Fibroblast of the aortic adventitia (primary cell): ENCODE measurements around the gene WNT5A. TPM values are rescaled to one million over a fixed set of nuclear protein-coding genes. Genes with fewer than 3 reads are reported as not detected.

Experiments used
- DNase-seq: peaks from one replicate; pipeline ENCODE4 v3.0.0-alpha.2; 2010; ENCODE audit warnings: low read depth
- H3K4me3 ChIP-seq: 2 replicates; pipeline ENCODE4 v1.5.1; 2011; ENCODE audit warnings: low read depth, mild to moderate bottlenecking, control low read depth, low read length, moderate library complexity
- CTCF ChIP-seq: IDR thresholded peaks from 2 replicates; pipeline ENCODE4 v1.5.1; 2011; ENCODE audit warnings: mild to moderate bottlenecking, low read length, control low read depth, inconsistent platforms; ENCODE audit not compliant: insufficient read depth
- total RNA-seq: library from RNA; depleted of rRNA; stranded (reverse); fragments of >200 nt; gene quantifications from 2 replicates; pipeline ENCODE4 v1.2.3, GENCODE V29; 2012; ENCODE audit warnings: low replicate concordance

WNT5A gene
- total RNA-seq, 1 donor, result 42.4 TPM

- TF ChIP-seq CTCF, result no peak
- DNase-seq, result no peak
- no peak overlapping the region for H3K4me3 ChIP-seq
These were observed 10.1 kb upstream of the WNT5A start for GRCh38 chr3:55497250-55497649.

- no peak overlapping the region for H3K4me3 ChIP-seq
- no peak for TF ChIP-seq CTCF
- DNase-seq, result no peak
These were observed 7.9 kb upstream of the WNT5A start for GRCh38 chr3:55494976-55495375.

DNA sequence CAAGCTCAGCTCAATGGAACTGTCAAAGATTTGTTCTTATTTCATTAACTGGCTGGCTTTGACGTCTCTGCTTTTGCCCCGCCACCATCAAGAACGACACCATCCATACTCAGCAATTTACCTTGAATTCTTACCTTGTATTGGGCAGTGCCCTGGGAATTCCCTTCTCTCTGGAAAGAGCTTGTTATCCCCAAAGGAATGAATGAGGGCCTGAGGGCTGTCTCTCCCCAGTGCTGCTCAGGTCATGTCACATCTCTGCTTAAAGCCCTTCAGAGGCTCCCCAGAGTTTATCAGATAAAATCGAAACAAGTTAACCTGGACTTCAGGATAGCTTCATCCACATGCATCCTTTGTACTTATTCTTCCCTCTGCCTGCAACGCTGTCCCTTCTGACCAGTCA lies 5.9 kb upstream of the WNT5A start:
- DNase-seq, result no peak
- no peak overlapping the region for H3K4me3 ChIP-seq
- TF ChIP-seq CTCF, result no peak

DNA sequence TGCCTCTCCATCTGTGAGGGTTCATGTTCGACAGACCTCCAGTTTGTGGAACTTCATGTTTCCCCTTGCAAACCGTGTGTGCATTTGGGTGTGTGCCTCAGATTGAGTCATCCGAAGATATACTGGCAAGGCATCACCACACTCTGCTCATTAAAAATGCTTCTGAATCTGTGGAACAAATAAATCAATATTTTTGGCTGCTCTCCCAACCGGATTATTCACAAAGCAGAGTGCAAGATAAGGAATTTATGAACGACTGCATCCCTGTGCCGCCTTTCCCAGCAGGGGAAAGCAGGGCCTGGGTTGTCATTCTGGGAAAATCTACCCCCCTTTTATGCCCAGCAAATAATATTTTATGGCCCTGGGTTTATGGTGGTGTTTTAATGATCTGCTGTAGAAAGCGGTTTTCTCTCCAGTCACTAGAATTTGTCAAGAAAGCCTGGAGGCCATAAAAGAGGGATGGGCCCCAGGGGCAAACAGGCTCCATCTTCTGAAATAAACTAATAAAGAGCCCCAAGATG lies 4.2 kb upstream of the WNT5A start:
- TF ChIP-seq CTCF, result no peak
- DNase-seq, result peak; percentile 96
- no peak overlapping the region for H3K4me3 ChIP-seq

- no peak for DNase-seq
- no peak overlapping the region for H3K4me3 ChIP-seq
- no peak for TF ChIP-seq CTCF
These were observed 3.3 kb upstream of the WNT5A start for GRCh38 chr3:55490276-55490913.

DNA sequence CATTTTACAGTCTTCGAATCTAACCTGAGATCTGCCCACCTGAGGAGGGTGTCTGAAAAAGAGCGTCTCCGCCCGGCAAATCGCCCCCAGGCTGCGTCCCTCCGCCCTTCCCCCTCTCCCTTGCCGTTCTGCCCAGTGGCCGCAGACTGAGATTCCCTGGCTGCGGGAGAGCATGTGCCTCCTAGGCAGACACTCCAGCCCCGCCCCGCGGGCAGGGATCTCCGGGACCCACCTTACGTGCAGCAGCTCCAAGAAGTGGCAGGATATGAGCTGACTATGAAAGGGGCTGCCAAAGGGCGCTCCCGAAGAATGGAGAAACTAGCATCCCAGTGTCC lies 2.7 kb upstream of the WNT5A start:
- DNase-seq, result no peak
- H3K4me3 ChIP-seq, result no peak overlapping the region
- no peak for TF ChIP-seq CTCF
